ENCODE data around the gene AKT1. TPM values are rescaled to one million over a fixed set of nuclear protein-coding genes. Genes with fewer than 3 reads are reported as not detected.
"Not testable (repeated sequence)": the region's sequence is repeated elsewhere in the genome, so short reads cannot be mapped to it uniquely, and the experiment has no call there.

AKT1 gene
- total RNA-seq, 2 experiments from 2014 or later, result 116 to 121 TPM

DNA sequence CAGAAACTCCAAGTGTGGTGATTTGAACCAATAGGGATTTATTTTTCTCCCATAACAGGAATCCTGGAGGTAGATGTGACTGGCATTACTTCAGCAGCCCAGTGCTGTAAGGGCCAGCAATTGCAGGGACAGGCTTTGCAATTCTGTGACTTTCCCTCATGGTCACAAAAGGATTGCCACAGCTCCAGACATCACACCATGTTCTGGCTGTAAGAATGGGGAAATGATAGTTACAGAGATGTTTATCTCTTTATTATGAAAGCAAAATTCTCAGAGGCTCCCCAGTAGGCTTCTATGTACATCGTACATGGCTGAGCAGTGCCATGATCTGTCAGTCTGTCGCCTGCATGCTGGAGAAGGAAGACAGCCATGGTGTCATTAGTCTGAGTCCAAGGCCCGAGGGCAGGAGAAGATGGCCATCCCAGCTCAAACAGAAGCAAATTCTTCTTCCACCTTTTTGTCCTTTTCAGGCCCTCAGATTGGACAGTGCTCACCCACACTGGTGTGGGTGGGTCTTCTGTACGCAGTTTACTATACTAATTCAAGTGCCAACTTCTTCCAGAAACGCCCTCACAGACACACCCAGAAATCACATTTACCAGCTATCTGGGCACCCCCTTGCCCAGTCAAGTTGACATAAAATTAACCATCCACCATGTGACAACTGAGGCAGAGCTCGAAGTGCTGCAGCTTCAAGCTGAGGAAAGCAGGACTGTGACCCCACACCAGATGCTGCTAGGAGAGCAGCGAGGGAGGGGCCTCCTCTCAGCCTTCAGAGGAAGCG lies 22.6 kb upstream of the AKT1 start:
- Mint-ChIP-seq H3K9me3 (no peaks in the 10 kb centered on the region), H3K27me3 (no peaks in the 10 kb centered on the region), H3K4me1 (ENCODE audit: low read depth) (peaks cover 18% of the 10 kb centered on the region), H3K4me3 (no peak overlapping the region), H3K27ac (no peak overlapping the region), H3K36me3 (ENCODE audit: low read depth) (peaks cover 12% of the 10 kb centered on the region)
- ChIA-PET CTCF (interaction anchor here (0.9 to 2.0 kb wide), 4 partner anchors 23 to 672 kb away, joined by 3 to 5 read pairs (median 3); no protein-coding TSS in a partner anchor), POLR2A (interaction anchor here (0.7 to 1.1 kb wide), 3 partner anchors 31 to 50 kb away, joined by 3 to 4 read pairs (median 3); no protein-coding TSS in a partner anchor)
- intact Hi-C loops (cut with micrococcal nuclease), result no loop called here
- ATAC-seq, result no peak
- TF ChIP-seq CTCF (IDR thresholded peaks at IDR 0.05), result no peak
- no peak for DNase-seq

GRCh38 chr14:104816616-104816884 lies 21.0 kb upstream of the AKT1 start:
- no peaks in the 10 kb centered on the region for H3K27me3 Mint-ChIP-seq
- H3K9me3 Mint-ChIP-seq, result no peaks in the 10 kb centered on the region
- no peak for TF ChIP-seq CTCF (IDR thresholded peaks at IDR 0.05)
- H3K4me1 Mint-ChIP-seq (ENCODE audit: low read depth), result peaks cover 18% of the 10 kb centered on the region
- CTCF ChIA-PET, result no interaction called here
- no peak for DNase-seq
- peak overlapping the region; percentile 91 for H3K27ac Mint-ChIP-seq
- POLR2A ChIA-PET, result no interaction called here
- intact Hi-C loops (cut with micrococcal nuclease), result no loop called here
- peak overlapping the region; percentile 85 for H3K4me3 Mint-ChIP-seq
- ATAC-seq, result no peak
- peaks cover 12% of the 10 kb centered on the region for H3K36me3 Mint-ChIP-seq (ENCODE audit: low read depth)

DNA sequence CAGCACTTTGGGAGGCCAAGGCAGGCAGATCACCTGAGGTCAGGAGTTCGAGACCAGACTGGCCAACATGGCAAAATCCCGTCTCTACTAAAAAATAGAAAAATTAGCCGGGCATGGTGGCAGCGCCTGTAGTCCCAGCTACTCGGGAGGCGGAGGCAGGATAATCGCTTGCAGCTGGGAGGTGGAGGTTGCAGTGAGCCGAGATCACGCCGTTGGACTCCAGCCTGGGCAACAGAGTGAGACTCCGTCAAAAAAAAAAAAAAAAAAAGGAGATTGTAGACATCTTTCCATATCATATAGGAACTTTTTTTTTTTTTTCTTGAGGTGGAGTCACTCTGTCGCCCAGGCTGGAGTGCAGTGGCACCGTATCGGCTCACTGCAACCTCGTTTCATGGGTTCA lies 19.2 kb upstream of the AKT1 start:
- CTCF ChIA-PET; H3K9me3 Mint-ChIP-seq; POLR2A ChIA-PET; DNase-seq; intact Hi-C loops (cut with micrococcal nuclease); H3K27me3 Mint-ChIP-seq; ATAC-seq: not testable (repeated sequence)
- Mint-ChIP-seq H3K4me1 (ENCODE audit: low read depth) (peaks cover 18% of the 10 kb centered on the region), H3K4me3 (peak overlapping the region; percentile 85), H3K27ac (peak overlapping the region; percentile 93), H3K36me3 (ENCODE audit: low read depth) (peaks cover 12% of the 10 kb centered on the region)

- no peaks in the 10 kb centered on the region for H3K9me3 Mint-ChIP-seq
- H3K4me3 Mint-ChIP-seq, result no peak overlapping the region
- TF ChIP-seq CTCF (IDR thresholded peaks at IDR 0.05), result no peak
- POLR2A ChIA-PET, result no interaction called here
- CTCF ChIA-PET, result interaction anchor here (0.7 to 1.4 kb wide), 3 partner anchors 13 to 44 kb away, joined by 6 to 7 read pairs (median 6); no protein-coding TSS in a partner anchor
- peaks cover 9% of the 10 kb centered on the region for H3K36me3 Mint-ChIP-seq (ENCODE audit: low read depth)
- ATAC-seq (no peak), DNase-seq (no peak)
- H3K4me1 Mint-ChIP-seq (ENCODE audit: low read depth), result peaks cover 18% of the 10 kb centered on the region
- intact Hi-C loops (cut with micrococcal nuclease), result no loop called here
- no peak overlapping the region for H3K27ac Mint-ChIP-seq
- H3K27me3 Mint-ChIP-seq, result no peaks in the 10 kb centered on the region
These were observed 17.7 kb upstream of the AKT1 start for GRCh38 chr14:104813286-104813685.

- Mint-ChIP-seq H3K4me1 (ENCODE audit: low read depth) (peaks cover 10% of the 10 kb centered on the region), H3K27me3 (no peaks in the 10 kb centered on the region), H3K27ac (no peak overlapping the region), H3K9me3 (no peaks in the 10 kb centered on the region), H3K36me3 (ENCODE audit: low read depth) (peaks cover 7% of the 10 kb centered on the region), H3K4me3 (no peak overlapping the region)
- ChIA-PET POLR2A (no interaction called here), CTCF (interaction anchor here (1.2 kb wide), 1 partner anchor 42 kb away, joined by 3 read pairs; no protein-coding TSS in a partner anchor)
- no peak for ATAC-seq
- intact Hi-C loops (cut with micrococcal nuclease), result no loop called here
- no peak for TF ChIP-seq CTCF (IDR thresholded peaks at IDR 0.05)
- DNase-seq, result no peak
These were observed 14.8 kb upstream of the AKT1 start for GRCh38 chr14:104810316-104810715.
